ENCODE data around the gene SCML2. TPM values are rescaled to one million over a fixed set of nuclear protein-coding genes. Genes with fewer than 3 reads are reported as not detected.

The SCML2 gene
- total and polyA plus RNA-seq, 10 of the 15 experiments (the other 5 are each of a cell fraction or from before 2014, with no cell fraction given) = 1.5 to 4.4 (median 2.6) TPM

DNA sequence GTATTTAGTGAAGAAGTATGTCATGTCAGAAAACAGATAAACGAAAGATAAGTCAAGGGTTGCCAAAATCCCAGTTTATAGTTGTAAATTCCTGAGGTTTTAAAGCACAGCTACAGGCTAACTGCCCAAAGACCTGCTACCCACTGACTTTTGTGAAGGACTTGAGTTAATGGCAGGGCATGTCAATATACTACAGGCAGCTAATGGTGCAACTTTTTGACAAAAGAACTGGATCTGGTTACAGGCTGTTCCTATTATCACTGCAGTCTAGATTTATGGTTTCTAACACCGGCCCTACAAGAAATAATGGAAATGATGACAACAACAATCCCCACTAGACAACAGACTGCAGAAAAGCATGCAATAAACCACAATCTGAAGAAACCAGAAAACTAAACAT is 6.4 kb downstream of the SCML2 start:
- Histone ChIP-seq H3K79me2 (ENCODE audit: control insufficient read depth, insufficient read depth, low read length) (no peaks in the 10 kb centered on the region), H3K9ac (ENCODE audit: control insufficient read depth, insufficient read depth, low read length) (no peak overlapping the region), H3K4me2 (ENCODE audit: control insufficient read depth, insufficient read depth) (no peak overlapping the region), H3K36me3 (ENCODE audit: control insufficient read depth in 2 of 2, insufficient read depth in 2 of 2, low read length in 1 of 2) (no peaks in the 10 kb centered on the region), H4K20me1 (ENCODE audit: control insufficient read depth, insufficient read depth) (no peaks in the 10 kb centered on the region), H2AFZ (ENCODE audit: control insufficient read depth, low read depth, low read length) (no peak overlapping the region), H3K27me3 (replicated peaks in 1 of 2; ENCODE audit: control insufficient read depth in 2 of 2, insufficient read depth in 2 of 2, low read length in 1 of 2) (no peaks in the 10 kb centered on the region; a peak in 1 of 4 replicates), H3K4me3 (no peak overlapping the region), H3K4me1 (ENCODE audit: control insufficient read depth, insufficient read depth, low read length) (no peaks in the 10 kb centered on the region), H3K27ac (ENCODE audit: control insufficient read depth, insufficient read depth) (no peak overlapping the region), H3K9me3 (replicated peaks; ENCODE audit: control insufficient read depth, insufficient read depth, low read length) (no peaks in the 10 kb centered on the region)
- intact Hi-C loops (cut with micrococcal nuclease; ENCODE audit: unreplicated experiment) (no loop called here), in situ Hi-C loops (cut with MboI) (no loop called here)
- 0% methylated on average over 2 of the region's 2 CpGs for WGBS (ENCODE audit: insufficient coverage, insufficient replicate concordance, low lambda C conversion rate, missing lambda C conversion rate)
- ChIA-PET POLR2A (no interaction called here), RAD21 (ENCODE audit: unreplicated experiment) (no interaction called here), SMC1A (ENCODE audit: uncharacterized antibody, unreplicated experiment) (no interaction called here), CTCF (no interaction called here)
- DNase-seq (ENCODE audit: low read depth, low spot score) = no peak
- no peak for FAIRE-seq
- ATAC-seq = no peak
- no TSS peak for BruUV-seq (replicated peaks)
- TF ChIP-seq BACH1 (IDR thresholded peaks at IDR 0.05; ENCODE audit: borderline replicate concordance) (no peak), ZNF217 (IDR thresholded peaks at IDR 0.05) (no peak), MYC (IDR thresholded peaks at IDR 0.05; ENCODE audit: insufficient read depth, insufficient read length, insufficient replicate concordance, low read length, severe bottlenecking) (no peak), POLR2AphosphoS5 (IDR thresholded peaks at IDR 0.05; ENCODE audit: low read length) (no peak), RELA (IDR thresholded peaks at IDR 0.05; ENCODE audit: borderline replicate concordance, partially characterized antibody) (no peak), TCF12 (IDR thresholded peaks at IDR 0.05; ENCODE audit: low read depth, low read length) (no peak), NFXL1 (IDR thresholded peaks at IDR 0.05; ENCODE audit: borderline replicate concordance) (no peak), ATF7 (IDR thresholded peaks at IDR 0.05; ENCODE audit: low read depth) (no peak), SRF (IDR thresholded peaks at IDR 0.05; ENCODE audit: low read depth in 2 of 2, low read length in 2 of 2) (no peak), STAT3 (IDR thresholded peaks at IDR 0.05; ENCODE audit: low read depth, low read length) (no peak), EP300 (IDR thresholded peaks at IDR 0.05; ENCODE audit: borderline replicate concordance in 1 of 2, control insufficient read depth in 1 of 2, low read depth in 2 of 2, low read length in 2 of 2) (no peak), SP1 (IDR thresholded peaks at IDR 0.05; ENCODE audit: low read depth, low read length) (no peak), ESRRA (IDR thresholded peaks at IDR 0.05; ENCODE audit: low read length) (no peak), LARP7 (IDR thresholded peaks at IDR 0.05) (no peak)
- TF ChIP-seq, protein P1, sequence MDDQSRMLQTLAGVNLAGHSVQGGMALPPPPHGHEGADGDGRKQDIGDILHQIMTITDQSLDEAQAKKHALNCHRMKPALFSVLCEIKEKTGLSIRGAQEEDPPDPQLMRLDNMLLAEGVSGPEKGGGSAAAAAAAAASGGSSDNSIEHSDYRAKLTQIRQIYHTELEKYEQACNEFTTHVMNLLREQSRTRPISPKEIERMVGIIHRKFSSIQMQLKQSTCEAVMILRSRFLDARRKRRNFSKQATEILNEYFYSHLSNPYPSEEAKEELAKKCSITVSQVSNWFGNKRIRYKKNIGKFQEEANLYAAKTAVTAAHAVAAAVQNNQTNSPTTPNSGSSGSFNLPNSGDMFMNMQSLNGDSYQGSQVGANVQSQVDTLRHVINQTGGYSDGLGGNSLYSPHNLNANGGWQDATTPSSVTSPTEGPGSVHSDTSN (IDR thresholded peaks at IDR 0.05; ENCODE audit: insufficient replicate concordance, low read depth, low read length) = no peak
- TF ChIP-seq, protein P2, sequence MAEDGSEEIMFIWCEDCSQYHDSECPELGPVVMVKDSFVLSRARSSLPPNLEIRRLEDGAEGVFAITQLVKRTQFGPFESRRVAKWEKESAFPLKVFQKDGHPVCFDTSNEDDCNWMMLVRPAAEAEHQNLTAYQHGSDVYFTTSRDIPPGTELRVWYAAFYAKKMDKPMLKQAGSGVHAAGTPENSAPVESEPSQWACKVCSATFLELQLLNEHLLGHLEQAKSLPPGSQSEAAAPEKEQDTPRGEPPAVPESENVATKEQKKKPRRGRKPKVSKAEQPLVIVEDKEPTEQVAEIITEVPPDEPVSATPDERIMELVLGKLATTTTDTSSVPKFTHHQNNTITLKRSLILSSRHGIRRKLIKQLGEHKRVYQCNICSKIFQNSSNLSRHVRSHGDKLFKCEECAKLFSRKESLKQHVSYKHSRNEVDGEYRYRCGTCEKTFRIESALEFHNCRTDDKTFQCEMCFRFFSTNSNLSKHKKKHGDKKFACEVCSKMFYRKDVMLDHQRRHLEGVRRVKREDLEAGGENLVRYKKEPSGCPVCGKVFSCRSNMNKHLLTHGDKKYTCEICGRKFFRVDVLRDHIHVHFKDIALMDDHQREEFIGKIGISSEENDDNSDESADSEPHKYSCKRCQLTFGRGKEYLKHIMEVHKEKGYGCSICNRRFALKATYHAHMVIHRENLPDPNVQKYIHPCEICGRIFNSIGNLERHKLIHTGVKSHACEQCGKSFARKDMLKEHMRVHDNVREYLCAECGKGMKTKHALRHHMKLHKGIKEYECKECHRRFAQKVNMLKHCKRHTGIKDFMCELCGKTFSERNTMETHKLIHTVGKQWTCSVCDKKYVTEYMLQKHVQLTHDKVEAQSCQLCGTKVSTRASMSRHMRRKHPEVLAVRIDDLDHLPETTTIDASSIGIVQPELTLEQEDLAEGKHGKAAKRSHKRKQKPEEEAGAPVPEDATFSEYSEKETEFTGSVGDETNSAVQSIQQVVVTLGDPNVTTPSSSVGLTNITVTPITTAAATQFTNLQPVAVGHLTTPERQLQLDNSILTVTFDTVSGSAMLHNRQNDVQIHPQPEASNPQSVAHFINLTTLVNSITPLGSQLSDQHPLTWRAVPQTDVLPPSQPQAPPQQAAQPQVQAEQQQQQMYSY (CRISPR knock-in tag; IDR thresholded peaks at IDR 0.05) = no peak
- TF ChIP-seq, protein P3, sequence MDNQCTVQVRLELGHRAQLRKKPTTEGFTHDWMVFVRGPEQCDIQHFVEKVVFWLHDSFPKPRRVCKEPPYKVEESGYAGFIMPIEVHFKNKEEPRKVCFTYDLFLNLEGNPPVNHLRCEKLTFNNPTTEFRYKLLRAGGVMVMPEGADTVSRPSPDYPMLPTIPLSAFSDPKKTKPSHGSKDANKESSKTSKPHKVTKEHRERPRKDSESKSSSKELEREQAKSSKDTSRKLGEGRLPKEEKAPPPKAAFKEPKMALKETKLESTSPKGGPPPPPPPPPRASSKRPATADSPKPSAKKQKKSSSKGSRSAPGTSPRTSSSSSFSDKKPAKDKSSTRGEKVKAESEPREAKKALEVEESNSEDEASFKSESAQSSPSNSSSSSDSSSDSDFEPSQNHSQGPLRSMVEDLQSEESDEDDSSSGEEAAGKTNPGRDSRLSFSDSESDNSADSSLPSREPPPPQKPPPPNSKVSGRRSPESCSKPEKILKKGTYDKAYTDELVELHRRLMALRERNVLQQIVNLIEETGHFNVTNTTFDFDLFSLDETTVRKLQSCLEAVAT (IDR thresholded peaks at IDR 0.05) = no peak
- TF ChIP-seq, protein P4, sequence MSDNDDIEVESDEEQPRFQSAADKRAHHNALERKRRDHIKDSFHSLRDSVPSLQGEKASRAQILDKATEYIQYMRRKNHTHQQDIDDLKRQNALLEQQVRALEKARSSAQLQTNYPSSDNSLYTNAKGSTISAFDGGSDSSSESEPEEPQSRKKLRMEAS (IDR thresholded peaks at IDR 0.05; ENCODE audit: low read depth, low read length) = no peak
